GM21423 (cell line): ENCODE data around the gene TSPAN14.

Experiments used
- ATAC-seq: cut with Tn5 transposase; IDR thresholded peaks from one replicate; pipeline ENCODE4 v1.9.1; 2021; ENCODE audit warnings: mild to moderate bottlenecking, moderate library complexity; ENCODE audit not compliant: unreplicated experiment

TSPAN14 gene

GRCh38 chr10:80421707-80422536 lies 32.2 kb upstream of the TSPAN14 start:
- peak; percentile 92 for ATAC-seq

DNA sequence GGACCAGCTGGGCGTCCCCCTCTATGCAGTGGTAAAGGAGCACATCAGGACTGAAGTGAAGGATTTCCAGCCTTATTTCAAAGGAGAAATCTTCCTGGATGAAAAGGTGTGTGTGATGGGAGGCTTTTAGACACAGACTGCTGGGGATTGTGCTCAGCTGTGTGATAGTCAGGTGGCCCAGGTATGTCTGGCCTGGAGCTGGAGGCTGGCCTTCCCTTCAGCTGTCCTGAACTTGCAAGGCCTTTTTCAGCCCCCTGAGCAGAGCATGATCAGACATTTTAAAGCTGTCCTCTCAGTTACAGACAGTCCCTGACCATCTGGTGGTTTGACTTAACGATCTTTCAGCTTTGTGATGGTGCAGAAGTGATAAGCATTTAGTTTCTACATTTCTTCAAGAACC lies 28.2 kb upstream of the TSPAN14 start:
- no peak for ATAC-seq

GRCh38 chr10:80427541-80427940 lies 26.6 kb upstream of the TSPAN14 start:
- ATAC-seq = no peak

DNA sequence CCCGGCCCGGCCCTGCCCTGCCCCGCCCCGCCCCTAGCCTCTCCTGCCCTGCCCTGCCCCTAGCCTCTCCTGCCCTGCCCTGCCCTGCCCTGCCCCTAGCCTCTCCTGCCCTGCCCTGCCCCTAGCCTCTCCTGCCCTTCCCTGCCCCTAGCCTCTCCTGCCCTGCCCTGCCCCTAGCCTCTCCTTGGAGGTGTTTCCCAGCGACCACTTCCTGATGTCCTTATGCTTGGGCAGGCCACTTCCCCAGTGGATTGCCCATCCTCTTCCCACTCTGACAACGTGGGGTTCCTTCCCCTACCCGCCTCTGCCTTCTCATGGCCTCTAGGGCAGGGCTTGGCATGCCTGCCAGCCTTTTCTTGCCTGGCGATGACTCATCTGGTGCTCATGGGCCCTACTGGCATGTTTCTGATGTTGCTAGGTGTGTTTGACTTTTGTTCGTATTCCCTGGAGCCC lies 24.6 kb upstream of the TSPAN14 start:
- ATAC-seq = no peak

GRCh38 chr10:80433134-80433533 lies 21.0 kb upstream of the TSPAN14 start:
- ATAC-seq = no peak

- ATAC-seq = no peak
These were observed 17.5 kb upstream of the TSPAN14 start for GRCh38 chr10:80436446-80437098.

DNA sequence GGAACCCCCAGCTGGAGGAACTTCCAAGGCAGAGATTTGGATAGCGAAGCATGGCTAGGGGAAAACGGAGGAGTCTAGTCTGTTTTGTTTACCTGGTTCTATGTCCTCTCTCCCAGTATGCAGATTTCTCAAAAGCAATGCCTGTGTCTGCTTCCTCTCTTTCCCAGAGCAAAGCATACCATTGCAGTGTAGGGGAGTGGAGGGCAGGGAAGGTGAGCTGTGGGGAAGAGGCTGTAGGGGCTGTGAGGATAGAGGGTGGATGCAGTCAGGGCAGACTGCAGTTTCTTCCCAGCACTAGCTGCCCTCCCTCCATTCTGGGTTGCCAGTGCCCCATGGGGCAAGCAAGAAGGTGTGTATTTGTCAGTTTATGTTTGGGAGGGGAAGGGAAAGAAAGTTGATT lies 16.9 kb upstream of the TSPAN14 start:
- ATAC-seq = no peak

GRCh38 chr10:80441831-80442230 lies 12.3 kb upstream of the TSPAN14 start:
- ATAC-seq = no peak

DNA sequence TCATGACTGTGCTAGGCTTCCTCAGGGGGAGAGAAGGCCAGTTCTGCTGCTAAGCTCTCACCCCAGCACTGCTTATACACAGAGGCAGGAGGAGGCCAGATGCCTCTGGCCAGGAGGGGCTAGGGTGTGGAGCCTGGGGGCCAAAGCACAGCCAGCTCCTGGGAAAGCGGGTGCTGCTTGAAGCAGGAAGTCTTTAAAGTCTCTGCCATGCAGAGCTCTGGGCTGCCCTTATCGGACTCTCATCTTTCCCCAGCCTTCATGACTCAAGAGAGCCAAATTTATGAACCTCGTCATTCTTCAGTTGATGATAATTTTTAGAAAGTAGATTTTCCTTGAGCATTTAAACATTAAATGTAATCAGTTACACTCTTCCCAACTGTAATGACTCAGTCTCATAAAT lies 11.2 kb upstream of the TSPAN14 start:
- no peak for ATAC-seq

DNA sequence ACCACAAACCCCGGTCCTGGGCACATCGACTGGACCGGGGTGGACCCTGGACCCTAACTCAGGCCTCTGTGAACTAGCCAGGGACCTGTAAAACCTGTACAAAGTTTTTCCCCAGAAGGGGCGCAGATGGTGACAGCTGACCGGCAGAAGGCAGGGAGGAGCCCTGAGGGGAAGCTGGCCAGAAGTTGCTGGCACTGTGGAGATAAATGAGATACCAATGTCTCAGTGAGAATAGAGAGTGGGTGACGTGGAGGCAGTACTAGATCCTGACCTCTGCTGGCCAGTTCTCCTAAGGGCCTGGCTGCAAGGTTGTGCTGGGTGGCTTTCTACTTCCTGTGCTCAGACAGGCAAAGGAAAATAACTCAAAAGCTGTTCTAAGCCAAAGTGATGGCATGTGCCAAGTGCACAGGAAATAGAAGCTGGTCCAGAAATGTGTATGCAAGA lies 10.6 kb upstream of the TSPAN14 start:
- peak; percentile 58 for ATAC-seq

DNA sequence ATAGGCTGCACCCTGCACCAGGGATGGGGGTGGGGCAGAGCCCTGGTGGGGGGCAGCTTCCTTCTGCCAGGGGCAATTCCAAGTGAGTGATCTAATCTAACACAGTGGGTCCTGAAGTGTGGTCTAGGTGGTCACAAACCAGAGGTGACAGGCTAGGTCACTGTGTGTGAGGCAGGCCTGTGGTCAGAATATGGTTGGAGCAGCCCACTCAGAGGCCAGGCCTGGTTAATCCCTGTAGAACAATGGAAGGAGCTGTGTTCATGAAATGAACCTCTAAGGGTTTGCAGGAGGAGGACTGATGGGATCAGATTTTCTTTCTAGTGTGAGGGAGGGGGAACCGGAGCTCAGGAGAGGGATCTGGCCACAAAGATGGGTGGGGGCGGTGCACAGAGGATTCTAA lies 10.0 kb upstream of the TSPAN14 start:
- peak; percentile 3 for ATAC-seq

DNA sequence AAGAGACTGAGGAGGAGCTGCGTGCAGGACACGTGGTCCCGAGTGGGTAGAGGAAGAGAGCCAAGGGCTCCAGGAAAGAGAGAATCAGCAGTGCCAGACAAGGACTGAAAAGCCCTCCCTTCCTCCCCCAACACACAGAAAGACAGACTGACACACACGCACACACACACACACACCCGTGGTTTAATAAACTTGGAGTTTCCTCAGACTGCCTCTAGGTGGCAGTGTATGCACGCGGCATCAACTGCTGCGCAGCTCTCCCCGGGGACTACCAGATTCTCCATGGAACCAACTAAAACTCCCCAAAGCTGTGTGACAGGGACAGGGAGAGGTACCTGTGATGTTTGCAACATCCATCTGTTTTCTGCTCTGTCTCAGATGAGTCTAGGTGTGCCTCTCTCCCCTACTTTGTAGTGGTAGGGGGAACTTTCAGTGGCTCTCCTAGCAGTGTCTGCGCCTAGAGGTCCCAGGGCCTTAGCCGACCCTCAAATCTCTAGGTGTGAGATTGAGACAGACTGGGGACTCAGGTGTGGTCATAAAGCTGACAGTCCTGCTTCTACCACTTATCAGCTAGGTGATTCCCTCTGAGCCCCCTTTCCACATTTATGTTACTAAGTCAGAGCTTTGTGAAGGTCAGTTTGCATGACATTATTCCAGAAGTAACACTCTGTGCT lies 9.3 kb upstream of the TSPAN14 start:
- ATAC-seq = peak; percentile 65

DNA sequence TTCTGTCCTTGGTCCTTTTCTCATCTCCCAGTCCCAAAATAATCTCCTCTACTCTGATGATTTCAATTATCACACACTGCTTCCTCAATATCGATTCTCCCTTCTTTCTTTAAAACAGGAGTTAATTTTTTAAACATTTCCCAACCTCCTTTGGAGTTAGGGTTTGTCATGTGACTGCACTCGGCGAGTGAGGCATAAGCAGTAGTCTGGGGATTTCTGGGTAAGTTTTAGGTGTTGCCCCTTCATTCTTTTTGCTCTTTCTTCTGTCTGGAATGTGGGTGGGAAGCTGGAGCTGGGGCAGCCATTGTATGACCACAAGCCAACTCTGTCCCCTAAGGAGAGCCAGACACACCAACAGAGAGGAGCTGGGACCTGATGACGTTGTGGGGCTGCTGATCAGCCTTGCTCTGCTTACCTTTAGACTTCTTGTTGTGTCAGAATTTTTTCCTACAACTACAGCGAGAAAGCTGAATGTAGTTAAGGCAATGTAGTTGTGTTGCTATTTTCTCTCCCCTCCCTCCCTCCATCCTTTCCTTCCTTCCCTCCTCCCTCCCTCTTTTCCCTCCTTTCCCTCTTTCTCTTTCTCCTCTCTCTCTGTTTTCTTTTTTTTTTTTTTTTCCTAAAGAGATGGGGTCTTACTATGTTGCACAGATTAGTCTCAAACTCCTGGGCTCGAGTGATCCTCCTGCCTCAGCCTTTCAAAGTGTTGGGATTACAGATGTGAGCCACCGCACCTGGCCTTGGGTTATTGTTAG lies 6.5 kb upstream of the TSPAN14 start:
- no peak for ATAC-seq

DNA sequence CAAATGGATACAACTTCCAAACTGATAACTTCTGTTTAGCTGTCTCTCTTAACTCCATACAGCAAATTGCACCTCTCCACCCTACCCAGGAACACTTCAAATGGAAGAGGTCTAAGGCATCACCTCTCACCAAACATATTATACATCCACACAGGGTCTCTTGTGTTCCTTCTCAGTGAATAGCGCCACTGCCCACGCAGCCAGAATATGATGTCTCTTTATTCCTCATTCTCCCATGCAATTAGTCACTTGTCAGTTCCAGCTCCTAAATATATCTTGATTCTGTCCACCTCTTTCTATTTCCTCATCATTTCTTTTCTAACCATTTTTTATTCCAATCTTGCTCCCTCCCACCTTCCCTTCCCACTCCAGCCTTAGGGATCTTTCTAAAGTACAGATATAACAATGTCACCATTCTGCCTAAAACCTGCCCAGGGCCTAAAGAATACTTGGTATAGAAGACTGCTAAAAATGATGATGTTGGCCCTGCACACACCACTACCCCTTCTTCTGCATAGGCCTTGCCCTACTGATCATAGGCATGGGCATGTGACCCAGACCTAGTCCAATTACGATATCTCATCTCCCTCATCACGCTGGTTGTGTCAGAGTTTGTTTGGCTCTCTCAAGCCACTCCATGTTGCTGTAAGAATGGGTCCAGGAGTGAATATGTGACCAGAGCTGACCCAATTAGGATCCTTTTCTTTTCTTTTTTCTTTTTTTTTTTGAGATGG lies 5.7 kb upstream of the TSPAN14 start:
- ATAC-seq = no peak

GRCh38 chr10:80449520-80449919 lies 4.6 kb upstream of the TSPAN14 start:
- no peak for ATAC-seq

GRCh38 chr10:80451132-80451531 lies 3.0 kb upstream of the TSPAN14 start:
- no peak for ATAC-seq

- no peak for ATAC-seq
These were observed 2.0 kb upstream of the TSPAN14 start for GRCh38 chr10:80452069-80452468.

GRCh38 chr10:80452640-80453039 lies 1.5 kb upstream of the TSPAN14 start:
- ATAC-seq = no peak

DNA sequence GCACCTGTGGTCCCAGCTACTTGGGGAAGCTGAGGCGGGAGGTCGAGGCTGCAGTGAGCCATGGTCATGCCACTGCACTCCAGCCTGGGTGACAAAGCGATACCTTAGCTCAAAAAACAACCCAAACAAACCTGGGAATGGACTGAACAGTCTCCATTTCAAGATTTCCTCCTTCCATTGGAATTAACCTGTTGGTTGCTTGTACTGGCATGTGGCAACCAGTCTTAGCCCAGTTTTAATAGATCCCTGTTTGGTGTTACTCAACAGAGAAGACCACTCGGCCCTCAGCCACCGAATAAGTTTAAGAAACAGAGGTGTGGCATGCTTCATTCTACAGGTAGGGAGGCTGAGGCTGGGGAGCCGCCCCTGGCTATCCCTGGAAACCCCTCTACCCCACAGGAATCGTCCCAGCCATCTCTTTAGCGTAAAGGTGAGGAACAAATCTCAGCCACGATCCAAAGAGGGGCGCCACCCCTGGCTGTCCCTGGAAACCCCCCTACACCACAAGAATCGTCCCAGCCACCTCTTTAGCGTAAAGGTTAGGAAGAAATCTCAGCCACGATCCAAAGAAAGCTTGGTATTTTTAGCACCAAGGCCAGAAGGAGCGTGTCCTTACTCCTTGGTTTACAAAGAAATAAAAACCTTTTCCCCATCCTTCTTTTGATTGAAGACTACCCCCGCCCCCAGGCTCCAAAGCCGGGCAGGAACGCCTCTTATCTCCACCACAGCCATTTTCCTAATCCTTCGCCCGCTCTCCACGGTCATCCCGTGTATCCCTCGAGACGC lies 861 bp upstream of the TSPAN14 start:
- no peak for ATAC-seq
